Activated naive CD8-positive, alpha-beta T cell treated with anti-CD3 and anti-CD28 coated beads, Interleukin-2, amount 50 U/mL, for 16 hours (primary cell): ENCODE data around the gene RFTN1.

Experiments
- DNase-seq: peaks from one replicate; pipeline ENCODE4 v3.0.0-alpha.2; 2020; ENCODE audit warnings: low read depth, low spot score

The RFTN1 gene

GRCh38 chr3:16437640-16438039, 75.9 kb downstream of the RFTN1 start:
- no peak for DNase-seq

- DNase-seq = no peak
Observed at GRCh38 chr3:16433701-16434151, 79.8 kb downstream of the RFTN1 start.

- DNase-seq = no peak
Observed at GRCh38 chr3:16432714-16433113, 80.8 kb downstream of the RFTN1 start.

GRCh38 chr3:16430717-16431630, 82.5 kb downstream of the RFTN1 start:
- no peak for DNase-seq

GRCh38 chr3:16429086-16429485, 84.4 kb downstream of the RFTN1 start:
- no peak for DNase-seq

- DNase-seq = no peak
Observed at GRCh38 chr3:16428612-16429011, 84.9 kb downstream of the RFTN1 start.

- DNase-seq = no peak
Observed at GRCh38 chr3:16427103-16427965, 86.2 kb downstream of the RFTN1 start.

GRCh38 chr3:16426665-16427064, 86.8 kb downstream of the RFTN1 start:
- no peak for DNase-seq

- DNase-seq = no peak
Observed at GRCh38 chr3:16426029-16426400, 87.5 kb downstream of the RFTN1 start.

GRCh38 chr3:16425398-16426028, 88.0 kb downstream of the RFTN1 start:
- DNase-seq = no peak

- no peak for DNase-seq
Observed at GRCh38 chr3:16423947-16424673, 89.4 kb downstream of the RFTN1 start.

- DNase-seq = no peak
Observed at GRCh38 chr3:16423298-16423697, 90.2 kb downstream of the RFTN1 start.

- no peak for DNase-seq
Observed at GRCh38 chr3:16419640-16420241, 93.8 kb downstream of the RFTN1 start.

- no peak for DNase-seq
Observed at GRCh38 chr3:16417945-16418739, 95.4 kb downstream of the RFTN1 start.

- no peak for DNase-seq
Observed at GRCh38 chr3:16415911-16416476, 97.5 kb downstream of the RFTN1 start.

GRCh38 chr3:16413321-16413720, 100.2 kb downstream of the RFTN1 start:
- no peak for DNase-seq

GRCh38 chr3:16412192-16412800, 101.2 kb downstream of the RFTN1 start:
- no peak for DNase-seq

- DNase-seq = no peak
Observed at GRCh38 chr3:16411441-16411840, 102.1 kb downstream of the RFTN1 start.

- no peak for DNase-seq
Observed at GRCh38 chr3:16410659-16411058, 102.8 kb downstream of the RFTN1 start.
